Measurements from ENCODE around the gene CCDC106.

GRCh38 chr19:55650602-55651230 lies 2.7 kb downstream of the CCDC106 start:
- no peak for TF ChIP-seq CTCF (IDR thresholded peaks at IDR 0.05; ENCODE audit: low read length)
- TF ChIP-seq EZH2phosphoT487 (IDR thresholded peaks at IDR 0.05; ENCODE audit: low read length) = no peak
- no peak for TF ChIP-seq EZH2 (optimal IDR thresholded peaks at IDR 0.05; ENCODE audit: low read depth, low read length)

Data from MM.1S (cell line).